Measurements from ENCODE around the gene MACROD1.
A peak's percentile ranks its signal among the peaks of the same experiment; 100 is the strongest.
"Not testable (repeated sequence)": the region's sequence is repeated elsewhere in the genome, so short reads cannot be mapped to it uniquely, and the experiment has no call there.

MACROD1 gene

GRCh38 chr11:64185175-64185692 is 19.3 kb upstream of the MACROD1 start:
- no peak for DNase-seq

GRCh38 chr11:64183890-64184289 is 18.0 kb upstream of the MACROD1 start:
- no peak for DNase-seq

- DNase-seq = peak; percentile 42
Measured at GRCh38 chr11:64181506-64182411, 15.8 kb upstream of the MACROD1 start.

- DNase-seq = no peak
Measured at GRCh38 chr11:64180891-64181290, 15.0 kb upstream of the MACROD1 start.

- DNase-seq = no peak
Measured at GRCh38 chr11:64178951-64179639, 13.2 kb upstream of the MACROD1 start.

- DNase-seq = no peak
Measured at GRCh38 chr11:64178203-64178602, 12.3 kb upstream of the MACROD1 start.

GRCh38 chr11:64176751-64177150 is 10.8 kb upstream of the MACROD1 start:
- no peak for DNase-seq

GRCh38 chr11:64173616-64174355 is 7.9 kb upstream of the MACROD1 start:
- no peak for DNase-seq

GRCh38 chr11:64170419-64170818 is 4.5 kb upstream of the MACROD1 start:
- no peak for DNase-seq

- DNase-seq = no peak
Measured at GRCh38 chr11:64165481-64165841, 452 bp downstream of the MACROD1 start.

- DNase-seq = no peak
Measured at GRCh38 chr11:64164392-64165312, 1.3 kb downstream of the MACROD1 start.

- DNase-seq = no peak
Measured at GRCh38 chr11:64163951-64164350, 2.0 kb downstream of the MACROD1 start.

- DNase-seq = not testable (repeated sequence)
Measured at GRCh38 chr11:64162769-64163168, 3.1 kb downstream of the MACROD1 start.

GRCh38 chr11:64161037-64161436 is 4.9 kb downstream of the MACROD1 start:
- no peak for DNase-seq

- no peak for DNase-seq
Measured at GRCh38 chr11:64157631-64158394, 8.1 kb downstream of the MACROD1 start.

- no peak for DNase-seq
Measured at GRCh38 chr11:64156235-64157011, 9.5 kb downstream of the MACROD1 start.

GRCh38 chr11:64153812-64154211 is 12.1 kb downstream of the MACROD1 start:
- no peak for DNase-seq

GRCh38 chr11:64152841-64153691 is 12.8 kb downstream of the MACROD1 start:
- DNase-seq = peak; percentile 44

- no peak for DNase-seq
Measured at GRCh38 chr11:64151337-64151736, 14.6 kb downstream of the MACROD1 start.

Data from GOT3 (cell line).